ENCODE measurements around the gene SLC24A3. TPM values are rescaled to one million over a fixed set of nuclear protein-coding genes. Genes with fewer than 3 reads are reported as not detected.

The SLC24A3 gene
- total and polyA plus RNA-seq, 7 experiments from 2014 or later = 0.58 to 1.0 TPM; not detected in 5

DNA sequence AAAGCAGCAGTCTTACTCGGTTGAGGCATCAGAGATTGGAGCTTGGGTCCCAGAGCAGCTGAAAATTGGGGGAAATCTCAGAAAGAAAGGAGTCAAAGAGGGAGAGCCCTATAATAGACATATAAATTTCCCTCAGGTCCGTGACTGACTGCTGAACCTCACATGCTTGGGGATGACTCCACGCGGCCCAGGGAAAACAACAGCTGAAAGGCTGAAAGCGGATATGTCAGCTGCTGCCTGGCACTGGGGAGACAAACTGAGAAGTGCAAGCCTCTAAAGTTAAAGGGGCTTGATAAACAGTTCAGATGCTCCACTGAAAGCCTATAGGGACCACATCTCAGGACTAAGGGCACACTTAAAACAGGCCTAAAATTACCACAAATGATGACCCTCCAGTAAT is 289.7 kb downstream of the SLC24A3 start:
- peaks cover 0 to 6% (median 6%) of the 10 kb centered on the region in 7 donors for H3K4me1 Mint-ChIP-seq
- H3K4me3 Mint-ChIP-seq = no peak overlapping the region
- Histone ChIP-seq H3K27me3 (ENCODE audit: control insufficient read depth in 2 of 2, insufficient read depth in 2 of 2, low read length in 2 of 2) (no peaks in the 10 kb centered on the region), H3K4me3 (ENCODE audit: low read length) (no peak overlapping the region), H3K27ac (ENCODE audit: low read depth, low read length) (no peak overlapping the region), H3K36me3 (ENCODE audit: control insufficient read depth in 2 of 3, insufficient read depth in 3 of 3, low read length in 3 of 3) (no peaks in the 10 kb centered on the region), H3K4me1 (ENCODE audit: control insufficient read depth in 2 of 2, insufficient read depth in 2 of 2, low read length in 2 of 2) (no peaks in the 10 kb centered on the region), H3K9me3 (ENCODE audit: control insufficient read depth in 2 of 3, low read length in 3 of 3) (no peaks in the 10 kb centered on the region)
- peaks cover 0 to 4% (median 0%) of the 10 kb centered on the region in 11 donors for H3K9me3 Mint-ChIP-seq
- H3K27me3 Mint-ChIP-seq = peaks cover 0 to 15% (median 0%) of the 10 kb centered on the region in 5 donors
- no peak for ATAC-seq
- no peak for DNase-seq
- CTCF ChIA-PET = no interaction called here
- intact Hi-C loops (cut with micrococcal nuclease) = no loop called here
- H3K27ac Mint-ChIP-seq = no peak overlapping the region
- POLR2A ChIA-PET = no interaction called here
- no peaks in the 10 kb centered on the region for H3K36me3 Mint-ChIP-seq

- H3K36me3 ChIP-seq (ENCODE audit: control insufficient read depth in 2 of 3, insufficient read depth in 3 of 3, low read length in 3 of 3) = no peaks in the 10 kb centered on the region
- CTCF ChIA-PET = no interaction called here
- no peaks in the 10 kb centered on the region for H3K9me3 ChIP-seq (ENCODE audit: control insufficient read depth in 2 of 3, low read length in 3 of 3)
- H3K27me3 ChIP-seq (ENCODE audit: control insufficient read depth in 2 of 2, insufficient read depth in 2 of 2, low read length in 2 of 2) = no peaks in the 10 kb centered on the region
- DNase-seq (no peak), ATAC-seq (no peak)
- Mint-ChIP-seq H3K4me3 (no peak overlapping the region), H3K27ac (no peak overlapping the region), H3K36me3 (no peaks in the 10 kb centered on the region), H3K27me3 (peaks cover 0 to 10% (median 0%) of the 10 kb centered on the region in 5 donors), H3K9me3 (peaks cover 0 to 2% (median 0%) of the 10 kb centered on the region in 11 donors), H3K4me1 (peaks cover 0 to 4% (median 0%) of the 10 kb centered on the region in 7 donors)
- POLR2A ChIA-PET = no interaction called here
- intact Hi-C loops (cut with micrococcal nuclease) = no loop called here
- no peaks in the 10 kb centered on the region for H3K4me1 ChIP-seq (ENCODE audit: control insufficient read depth in 2 of 2, insufficient read depth in 2 of 2, low read length in 2 of 2)
- H3K4me3 ChIP-seq (ENCODE audit: low read length) = no peak overlapping the region
- H3K27ac ChIP-seq (ENCODE audit: low read depth, low read length) = no peak overlapping the region
These were observed 291.8 kb downstream of the SLC24A3 start for GRCh38 chr20:19504251-19504650.

DNA sequence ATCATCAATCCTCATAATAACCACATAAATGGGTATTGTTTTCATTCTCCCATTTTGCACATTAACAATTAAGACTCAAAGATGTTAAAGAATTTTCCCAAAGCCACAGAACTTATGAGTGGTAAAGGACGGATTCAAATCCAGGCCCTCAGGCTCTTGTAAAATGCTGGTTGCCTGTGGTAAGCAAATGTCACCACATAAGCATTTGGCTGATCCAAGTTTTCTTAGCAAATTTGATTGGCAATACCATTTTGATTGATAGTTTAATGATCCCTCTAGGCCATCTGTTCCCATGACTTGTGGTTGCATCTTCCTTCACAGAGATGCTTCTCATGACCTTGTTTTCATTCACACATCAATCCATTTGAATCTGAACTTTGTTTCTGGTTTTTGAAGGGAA is 293.6 kb downstream of the SLC24A3 start:
- CTCF ChIA-PET = no interaction called here
- no peak for ATAC-seq
- Mint-ChIP-seq H3K9me3 (peaks cover 0 to 2% (median 0%) of the 10 kb centered on the region in 11 donors), H3K4me3 (no peak overlapping the region), H3K4me1 (peaks cover 0 to 4% (median 0%) of the 10 kb centered on the region in 7 donors), H3K27ac (no peak overlapping the region), H3K36me3 (no peaks in the 10 kb centered on the region), H3K27me3 (peaks cover 0 to 10% (median 0%) of the 10 kb centered on the region in 5 donors)
- no peaks in the 10 kb centered on the region for H3K36me3 ChIP-seq (ENCODE audit: control insufficient read depth in 2 of 3, insufficient read depth in 3 of 3, low read length in 3 of 3)
- H3K27me3 ChIP-seq (ENCODE audit: control insufficient read depth in 2 of 2, insufficient read depth in 2 of 2, low read length in 2 of 2) = no peaks in the 10 kb centered on the region
- intact Hi-C loops (cut with micrococcal nuclease) = no loop called here
- no peaks in the 10 kb centered on the region for H3K4me1 ChIP-seq (ENCODE audit: control insufficient read depth in 2 of 2, insufficient read depth in 2 of 2, low read length in 2 of 2)
- POLR2A ChIA-PET = no interaction called here
- no peak overlapping the region for H3K4me3 ChIP-seq (ENCODE audit: low read length)
- DNase-seq = no peak
- H3K27ac ChIP-seq (ENCODE audit: low read depth, low read length) = no peak overlapping the region
- H3K9me3 ChIP-seq (ENCODE audit: control insufficient read depth in 2 of 3, low read length in 3 of 3) = no peaks in the 10 kb centered on the region

GRCh38 chr20:19508449-19508848 is 296.0 kb downstream of the SLC24A3 start:
- intact Hi-C loops (cut with micrococcal nuclease) = no loop called here
- ChIA-PET POLR2A (no interaction called here), CTCF (no interaction called here)
- Histone ChIP-seq H3K4me1 (ENCODE audit: control insufficient read depth in 2 of 2, insufficient read depth in 2 of 2, low read length in 2 of 2) (no peaks in the 10 kb centered on the region), H3K27me3 (ENCODE audit: control insufficient read depth in 2 of 2, insufficient read depth in 2 of 2, low read length in 2 of 2) (no peaks in the 10 kb centered on the region), H3K9me3 (ENCODE audit: control insufficient read depth in 2 of 3, low read length in 3 of 3) (no peaks in the 10 kb centered on the region), H3K36me3 (ENCODE audit: control insufficient read depth in 2 of 3, insufficient read depth in 3 of 3, low read length in 3 of 3) (no peaks in the 10 kb centered on the region), H3K4me3 (ENCODE audit: low read length) (no peak overlapping the region), H3K27ac (ENCODE audit: low read depth, low read length) (no peak overlapping the region)
- Mint-ChIP-seq H3K27ac (no peak overlapping the region), H3K36me3 (no peaks in the 10 kb centered on the region), H3K9me3 (peaks cover 0 to 2% (median 0%) of the 10 kb centered on the region in 11 donors), H3K4me3 (no peak overlapping the region), H3K27me3 (no peaks in the 10 kb centered on the region), H3K4me1 (peaks cover 0 to 4% (median 0%) of the 10 kb centered on the region in 7 donors)
- DNase-seq (no peak), ATAC-seq (no peak)

- ChIA-PET CTCF (no interaction called here), POLR2A (no interaction called here)
- no peak overlapping the region for H3K4me3 ChIP-seq (ENCODE audit: low read length)
- no peaks in the 10 kb centered on the region for H3K9me3 ChIP-seq (ENCODE audit: control insufficient read depth in 2 of 3, low read length in 3 of 3)
- Mint-ChIP-seq H3K27ac (no peak overlapping the region), H3K9me3 (no peaks in the 10 kb centered on the region), H3K27me3 (no peaks in the 10 kb centered on the region), H3K36me3 (no peaks in the 10 kb centered on the region), H3K4me1 (peaks cover 0 to 4% (median 0%) of the 10 kb centered on the region in 7 donors), H3K4me3 (no peak overlapping the region)
- H3K27me3 ChIP-seq (ENCODE audit: control insufficient read depth in 2 of 2, insufficient read depth in 2 of 2, low read length in 2 of 2) = no peaks in the 10 kb centered on the region
- intact Hi-C loops (cut with micrococcal nuclease) = no loop called here
- ATAC-seq (no peak), DNase-seq (no peak)
- no peaks in the 10 kb centered on the region for H3K36me3 ChIP-seq (ENCODE audit: control insufficient read depth in 2 of 3, insufficient read depth in 3 of 3, low read length in 3 of 3)
- H3K27ac ChIP-seq (ENCODE audit: low read depth, low read length) = no peak overlapping the region
- no peaks in the 10 kb centered on the region for H3K4me1 ChIP-seq (ENCODE audit: control insufficient read depth in 2 of 2, insufficient read depth in 2 of 2, low read length in 2 of 2)
These were observed 298.2 kb downstream of the SLC24A3 start for GRCh38 chr20:19510611-19511010.

GRCh38 chr20:19511931-19512330 is 299.5 kb downstream of the SLC24A3 start:
- H3K4me3 ChIP-seq (ENCODE audit: low read length) = no peak overlapping the region
- no peak overlapping the region for H3K27ac ChIP-seq (ENCODE audit: low read depth, low read length)
- ChIA-PET POLR2A (no interaction called here), CTCF (no interaction called here)
- no peaks in the 10 kb centered on the region for H3K36me3 Mint-ChIP-seq
- H3K4me3 Mint-ChIP-seq = no peak overlapping the region
- intact Hi-C loops (cut with micrococcal nuclease) = no loop called here
- H3K27ac Mint-ChIP-seq = no peak overlapping the region
- DNase-seq = no peak
- no peaks in the 10 kb centered on the region for H3K27me3 Mint-ChIP-seq
- H3K9me3 Mint-ChIP-seq = peaks cover 0 to 3% (median 0%) of the 10 kb centered on the region in 11 donors
- peaks cover 0 to 4% (median 0%) of the 10 kb centered on the region in 7 donors for H3K4me1 Mint-ChIP-seq
- H3K36me3 ChIP-seq (ENCODE audit: control insufficient read depth in 2 of 3, insufficient read depth in 3 of 3, low read length in 3 of 3) = no peaks in the 10 kb centered on the region
- H3K4me1 ChIP-seq (ENCODE audit: control insufficient read depth in 2 of 2, insufficient read depth in 2 of 2, low read length in 2 of 2) = no peaks in the 10 kb centered on the region
- H3K27me3 ChIP-seq (ENCODE audit: control insufficient read depth in 2 of 2, insufficient read depth in 2 of 2, low read length in 2 of 2) = no peaks in the 10 kb centered on the region
- H3K9me3 ChIP-seq (ENCODE audit: control insufficient read depth in 2 of 3, low read length in 3 of 3) = no peaks in the 10 kb centered on the region
- ATAC-seq = no peak

DNA sequence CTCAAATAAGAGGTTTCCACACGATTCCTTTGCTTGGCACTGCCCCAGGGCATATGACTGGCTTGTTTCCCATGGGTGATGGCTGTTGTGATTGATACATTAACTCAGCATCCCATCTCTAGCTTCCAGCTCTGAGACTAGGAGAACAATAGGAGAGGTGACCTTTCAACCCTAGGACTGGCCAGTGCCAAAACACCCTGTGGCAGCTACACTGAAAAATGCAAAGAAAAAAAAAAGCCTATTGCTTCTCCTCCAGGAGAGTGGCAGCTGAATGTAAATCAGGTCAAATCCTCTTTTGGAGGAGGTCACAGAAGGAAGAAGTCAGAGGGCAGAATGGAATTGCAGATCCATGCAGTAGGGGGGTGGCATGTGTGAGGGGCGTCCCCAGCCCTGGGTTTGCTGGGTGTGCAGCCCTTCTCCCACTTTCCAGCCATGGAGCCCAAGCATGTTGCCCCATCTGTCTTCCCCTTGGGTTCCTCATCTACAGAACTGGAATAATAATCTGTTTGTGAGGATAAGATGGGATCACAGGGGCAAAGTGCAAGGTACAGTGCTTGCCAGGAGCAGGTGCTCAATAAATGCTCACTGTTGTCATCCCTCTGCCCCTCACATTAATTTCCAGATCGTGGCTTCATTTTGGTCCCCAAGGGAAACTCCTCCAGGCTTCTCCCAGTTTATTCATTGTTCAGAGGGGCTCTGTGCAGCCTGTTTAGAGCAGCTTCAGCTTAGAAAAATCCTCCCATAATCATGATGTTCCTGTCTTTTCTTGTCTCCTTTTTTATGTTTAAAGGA is 300.6 kb downstream of the SLC24A3 start:
- Histone ChIP-seq H3K9me3 (ENCODE audit: control insufficient read depth in 2 of 3, low read length in 3 of 3) (no peaks in the 10 kb centered on the region), H3K4me3 (ENCODE audit: low read length) (no peak overlapping the region), H3K27ac (ENCODE audit: low read depth, low read length) (no peak overlapping the region), H3K36me3 (ENCODE audit: control insufficient read depth in 2 of 3, insufficient read depth in 3 of 3, low read length in 3 of 3) (no peaks in the 10 kb centered on the region), H3K27me3 (ENCODE audit: control insufficient read depth in 2 of 2, insufficient read depth in 2 of 2, low read length in 2 of 2) (no peaks in the 10 kb centered on the region), H3K4me1 (ENCODE audit: control insufficient read depth in 2 of 2, insufficient read depth in 2 of 2, low read length in 2 of 2) (no peaks in the 10 kb centered on the region)
- Mint-ChIP-seq H3K27me3 (no peaks in the 10 kb centered on the region), H3K9me3 (peaks cover 0 to 3% (median 0%) of the 10 kb centered on the region in 11 donors), H3K27ac (no peak overlapping the region), H3K4me3 (no peak overlapping the region), H3K4me1 (no peaks in the 10 kb centered on the region), H3K36me3 (no peaks in the 10 kb centered on the region)
- intact Hi-C loops (cut with micrococcal nuclease) = no loop called here
- CTCF ChIA-PET = no interaction called here
- ATAC-seq (no peak), DNase-seq (no peak)
- POLR2A ChIA-PET = no interaction called here

All from naive thymus-derived CD4-positive, alpha-beta T cell (primary cell).